HG02852 (cell line): ENCODE data around the gene RBM4B.
"Not testable (repeated sequence)": the region's sequence is repeated elsewhere in the genome, so short reads cannot be mapped to it uniquely, and the experiment has no call there.

Experiments
- ATAC-seq: cut with Tn5 transposase; IDR thresholded peaks from one replicate; pipeline ENCODE4 v1.9.1; 2021; ENCODE audit warnings: mild to moderate bottlenecking, moderate library complexity; ENCODE audit not compliant: unreplicated experiment

RBM4B gene

GRCh38 chr11:66677599-66678375 lies at the start of gene RBM4B:
RBM4B (minus strand) TSS chr11:66677887; CDS start chr11:66677079, 808 bp downstream.
- ATAC-seq: peak; percentile 87

- no peak for ATAC-seq
These were observed 48.0 kb upstream of the RBM4B start for GRCh38 chr11:66725647-66726046.

- ATAC-seq: no peak
These were observed 47.4 kb upstream of the RBM4B start for GRCh38 chr11:66725114-66725513.

DNA sequence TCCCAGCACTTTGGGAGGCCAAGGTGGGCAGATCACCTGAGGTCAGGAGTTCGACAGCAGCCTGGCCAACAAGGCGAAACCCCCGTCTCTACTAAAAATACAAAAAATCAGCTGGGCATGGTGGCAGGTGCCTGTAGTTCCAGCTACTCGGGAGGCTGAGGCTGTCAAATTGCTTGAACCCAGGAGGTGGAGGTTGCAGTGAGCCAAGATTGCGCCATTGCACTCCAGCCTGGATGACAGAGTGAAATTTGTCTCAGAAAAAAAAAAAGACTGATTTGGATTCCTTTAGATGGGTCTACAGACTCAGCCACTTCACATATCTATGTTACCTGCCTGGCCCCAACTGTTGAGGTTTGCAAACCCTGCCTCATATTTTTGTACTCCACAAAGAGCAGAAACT lies 46.5 kb upstream of the RBM4B start:
- not testable (repeated sequence) for ATAC-seq

DNA sequence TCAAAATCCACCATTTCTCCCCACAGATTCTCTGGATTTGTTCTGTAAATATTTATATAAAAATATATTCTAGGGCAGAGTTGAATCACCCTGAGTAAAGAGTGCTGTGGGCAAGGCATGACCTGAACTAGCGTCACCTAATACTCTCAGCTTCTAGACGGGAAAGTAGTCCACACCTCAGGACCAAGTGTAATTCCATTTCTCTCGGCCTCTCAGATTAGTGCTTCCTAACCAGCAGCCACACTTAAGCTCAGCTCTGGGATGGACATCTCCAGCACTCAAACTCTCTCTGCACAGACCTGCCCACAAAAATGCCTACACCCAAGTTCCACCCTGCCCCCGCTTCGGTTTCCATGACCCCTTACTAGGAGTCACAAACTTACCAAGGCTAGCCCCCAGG lies 46.0 kb upstream of the RBM4B start:
- ATAC-seq: no peak

GRCh38 chr11:66722745-66723651 lies 45.3 kb upstream of the RBM4B start:
- no peak for ATAC-seq

- no peak for ATAC-seq
These were observed 44.3 kb upstream of the RBM4B start for GRCh38 chr11:66721939-66722338.

GRCh38 chr11:66720899-66721470 lies 43.3 kb upstream of the RBM4B start:
- no peak for ATAC-seq

DNA sequence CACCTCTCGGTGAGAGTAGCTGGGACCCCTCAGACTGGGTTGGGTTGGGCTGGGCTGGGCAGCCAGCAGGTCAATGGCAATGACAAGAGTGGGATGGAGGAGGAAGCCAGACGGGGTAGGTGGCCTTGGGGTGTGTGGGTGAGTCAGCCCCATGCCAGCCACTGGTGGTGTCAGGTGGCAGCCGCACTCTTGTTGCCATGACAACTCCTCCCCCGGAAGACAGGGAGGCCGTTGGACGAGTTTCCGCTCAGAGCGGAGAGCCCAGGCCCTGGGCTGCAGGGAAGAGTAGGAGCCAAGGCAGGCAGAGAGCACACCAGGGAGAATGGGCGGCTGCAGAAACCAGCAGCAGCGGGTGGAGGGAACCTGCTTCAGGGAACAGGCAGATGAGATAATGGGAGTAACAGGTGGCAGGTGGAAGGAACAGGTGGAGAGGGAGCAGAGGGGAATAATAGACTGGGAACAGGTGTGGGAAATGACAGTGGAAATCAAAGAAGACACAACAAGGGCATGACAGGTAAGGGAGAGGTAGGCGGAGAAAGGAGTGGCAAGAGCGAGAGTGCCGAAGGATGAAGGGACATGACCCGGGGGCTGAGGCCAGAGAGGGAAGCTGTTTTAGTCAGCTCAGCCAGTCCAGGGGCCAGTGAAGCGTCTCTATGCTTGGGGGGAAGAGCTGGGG lies 42.7 kb upstream of the RBM4B start:
- ATAC-seq: no peak

- no peak for ATAC-seq
These were observed 41.6 kb upstream of the RBM4B start for GRCh38 chr11:66719111-66719872.

DNA sequence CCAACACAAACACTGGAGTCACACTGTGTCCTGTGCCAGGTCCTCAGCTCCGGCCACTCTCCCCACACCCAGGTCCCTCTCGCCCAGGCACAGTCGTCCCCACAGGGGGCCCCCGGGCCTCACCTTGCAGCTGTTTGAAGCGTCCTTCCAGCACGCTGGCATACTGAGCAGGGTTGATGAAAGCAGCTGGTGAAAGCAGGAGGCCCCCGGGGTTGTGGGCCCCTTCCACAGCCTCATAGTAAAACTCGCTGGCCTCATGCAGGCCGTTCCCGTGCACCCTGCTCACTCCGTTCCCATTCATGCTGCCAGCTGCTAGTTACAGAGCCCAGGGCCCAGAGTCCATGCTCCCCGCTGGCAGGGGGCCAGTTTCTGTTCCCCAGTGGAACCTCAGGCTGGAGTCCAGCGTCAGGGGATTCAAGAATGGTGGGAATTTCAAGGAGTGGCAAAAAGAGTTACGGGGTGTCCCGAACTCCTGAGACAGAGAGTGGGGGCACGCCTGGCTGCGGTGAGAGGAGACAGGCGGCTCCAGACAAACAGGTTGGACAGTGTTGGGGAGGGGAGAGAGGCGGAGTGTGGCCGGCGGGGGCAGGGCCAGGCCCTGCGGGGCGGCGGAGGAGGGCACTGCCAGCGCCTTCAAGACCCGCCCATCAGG lies 40.8 kb upstream of the RBM4B start:
- ATAC-seq: no peak

DNA sequence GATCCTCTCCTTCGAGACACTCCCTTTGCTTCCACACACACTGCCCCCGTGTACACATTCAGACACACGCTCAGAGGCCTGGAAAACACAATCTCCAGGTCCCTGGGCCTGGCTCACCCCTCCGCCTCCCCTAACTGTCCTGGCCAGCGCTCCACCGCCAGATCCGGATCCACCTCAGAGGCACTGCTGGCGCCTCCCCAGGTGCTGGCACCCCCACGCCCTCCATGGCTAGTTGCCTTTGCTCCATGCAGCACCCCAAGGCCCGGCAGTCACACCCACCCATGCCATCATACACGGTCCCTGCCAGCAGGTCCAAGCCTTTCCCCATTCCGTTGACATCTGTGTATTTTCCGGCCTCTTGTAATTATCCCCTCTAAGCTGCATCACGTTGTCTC lies 40.2 kb upstream of the RBM4B start:
- ATAC-seq: no peak

DNA sequence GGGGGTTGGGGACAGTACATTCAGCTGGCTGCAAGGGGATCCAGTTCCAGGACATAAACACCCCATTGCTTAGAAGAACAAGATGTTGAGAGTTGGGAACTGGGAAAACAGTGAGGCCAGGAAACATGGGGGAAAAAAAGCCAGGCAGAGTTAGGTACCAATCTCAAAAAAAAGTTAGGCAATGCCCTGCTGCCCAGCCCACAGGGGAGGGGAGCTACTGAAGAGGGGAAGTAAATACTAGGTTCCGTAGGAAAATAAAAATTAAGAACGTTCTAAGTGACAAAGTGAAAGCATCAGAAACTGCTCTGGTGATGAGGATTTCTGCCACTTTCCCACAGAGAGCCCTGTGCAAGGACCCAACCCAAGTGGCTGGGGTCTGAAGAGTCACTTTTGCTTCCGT lies 39.3 kb upstream of the RBM4B start:
- no peak for ATAC-seq

DNA sequence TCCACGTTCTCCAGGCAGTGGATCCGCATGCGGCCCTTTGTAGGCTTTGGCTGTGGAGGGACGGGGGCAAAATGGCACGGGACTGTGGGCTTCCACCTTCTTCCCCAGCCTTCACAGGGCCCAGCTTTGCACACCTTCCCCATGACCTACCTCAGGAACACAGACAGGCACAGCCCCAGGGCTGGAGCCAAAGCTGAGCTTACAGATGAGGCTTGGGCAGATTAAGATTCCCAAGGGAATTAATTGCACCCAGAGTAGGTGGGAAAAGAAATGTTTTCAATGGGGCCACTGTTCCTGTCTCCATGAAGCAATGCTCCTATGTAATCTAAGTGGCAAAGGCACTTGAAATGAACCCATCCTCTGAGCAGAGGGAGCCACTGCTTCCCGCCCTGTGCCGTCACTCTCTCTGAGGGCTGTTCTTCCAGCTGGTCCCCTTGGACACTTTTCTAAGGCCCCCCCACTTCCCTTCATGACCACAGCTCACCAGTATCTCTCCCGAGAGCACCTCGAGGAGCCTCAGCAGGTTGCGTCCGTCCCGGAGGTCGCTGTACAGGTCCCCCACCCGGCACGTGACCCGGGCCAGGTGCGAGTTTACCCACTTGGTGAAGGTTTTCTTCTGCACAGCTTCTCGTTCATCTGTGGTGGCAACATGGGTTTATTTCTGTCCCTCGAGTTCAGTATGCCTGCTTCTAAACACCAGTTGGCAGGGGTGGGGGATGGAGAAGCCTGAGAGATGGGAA lies 37.8 kb upstream of the RBM4B start:
- ATAC-seq: no peak

GRCh38 chr11:66713746-66714480 lies 36.2 kb upstream of the RBM4B start:
- ATAC-seq: no peak

DNA sequence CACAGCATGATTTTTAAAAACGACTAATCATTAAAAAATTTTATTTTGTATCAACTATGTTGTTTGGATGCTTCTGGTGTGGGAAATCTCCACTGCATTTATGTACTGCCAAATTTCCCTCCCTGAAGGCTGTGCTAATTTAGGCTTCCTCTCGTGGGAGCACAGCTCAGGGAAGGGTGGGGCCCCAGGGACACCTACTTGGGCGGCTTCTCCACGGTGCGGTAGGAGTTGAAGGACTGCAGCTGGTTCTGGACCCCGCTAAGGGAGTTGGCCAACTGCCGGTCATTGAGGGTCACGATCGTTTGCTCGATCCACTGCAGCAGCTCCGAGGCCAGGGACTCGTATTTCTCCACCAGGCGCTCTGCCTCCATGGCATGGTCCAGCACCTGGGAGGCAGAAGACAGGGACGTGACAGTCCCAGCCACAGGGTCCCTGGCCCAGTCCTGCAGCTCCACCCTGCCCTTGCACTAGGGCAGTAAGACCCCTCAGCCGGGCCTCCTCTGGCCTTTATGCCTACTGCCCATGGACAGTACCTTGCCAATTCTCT lies 32.8 kb upstream of the RBM4B start:
- ATAC-seq: no peak

- no peak for ATAC-seq
These were observed 31.0 kb upstream of the RBM4B start for GRCh38 chr11:66708701-66709100.

- no peak for ATAC-seq
These were observed 30.4 kb upstream of the RBM4B start for GRCh38 chr11:66708094-66708493.
